B cell (primary cell): Measurements from ENCODE around the gene CYB5B.

Experiments
- CTCF ChIP-seq: fragments of 200-600 bp; IDR thresholded peaks from one replicate; pipeline ENCODE4 v1.8.0; 2022; ENCODE audit warnings: antibody characterized with exemption, mild to moderate bottlenecking
- EZH2 ChIP-seq: IDR thresholded peaks from 2 replicates; pipeline ENCODE4 v1.6.1; 2012; ENCODE audit warnings: borderline replicate concordance, low read depth, mild to moderate bottlenecking, moderate library complexity, low read length; ENCODE audit not compliant: insufficient read depth, poor library complexity, severe bottlenecking

DNA sequence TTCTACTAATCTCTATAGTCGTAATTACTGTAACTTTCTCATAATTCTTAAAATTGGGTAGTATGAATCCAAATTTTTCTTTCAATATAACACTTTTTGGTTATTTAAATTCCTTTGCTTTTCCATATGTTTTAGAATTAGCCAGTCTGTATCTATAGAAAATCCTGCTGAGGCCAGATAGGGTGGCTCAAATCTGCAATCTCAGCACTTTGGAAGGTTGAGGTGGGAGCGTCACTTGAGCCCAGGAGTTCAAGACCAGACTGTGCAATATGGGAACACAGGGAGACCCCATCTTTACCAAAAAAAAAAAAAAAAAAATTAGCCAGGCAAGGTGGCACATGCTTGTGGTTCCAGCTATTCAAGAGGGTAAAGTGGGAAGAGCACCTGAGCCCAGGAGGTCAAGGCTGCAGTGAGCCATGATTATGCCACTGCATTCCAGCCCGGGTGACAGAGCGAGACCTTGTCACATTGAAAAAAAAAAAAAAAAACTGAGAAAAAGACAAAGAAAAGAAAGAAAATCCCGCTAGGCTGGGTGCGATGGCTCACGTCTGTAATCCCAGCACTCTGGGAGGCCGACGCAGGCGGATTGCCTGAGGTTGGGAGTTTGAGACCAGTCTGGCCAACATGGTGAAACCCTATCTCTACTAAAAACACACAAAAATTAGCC is 47.9 kb upstream of the CYB5B start:
- TF ChIP-seq EZH2 (no peak), CTCF (no peak)
